Activated gamma-delta T cell treated with Interleukin-2 at 50 U/mL for 16 hours (primary cell): Measurements from ENCODE around the gene RSAD2.
"Not testable (repeated sequence)": the region's sequence is repeated elsewhere in the genome, so short reads cannot be mapped to it uniquely, and the experiment has no call there.

Experiments
- DNase-seq: peaks from one replicate; pipeline ENCODE4 v3.0.0-alpha.2; 2020

Gene RSAD2

GRCh38 chr2:6928452-6928851 is 50.9 kb downstream of the RSAD2 start:
- DNase-seq, result no peak

GRCh38 chr2:6929196-6929819 is 51.7 kb downstream of the RSAD2 start:
- no peak for DNase-seq

DNA sequence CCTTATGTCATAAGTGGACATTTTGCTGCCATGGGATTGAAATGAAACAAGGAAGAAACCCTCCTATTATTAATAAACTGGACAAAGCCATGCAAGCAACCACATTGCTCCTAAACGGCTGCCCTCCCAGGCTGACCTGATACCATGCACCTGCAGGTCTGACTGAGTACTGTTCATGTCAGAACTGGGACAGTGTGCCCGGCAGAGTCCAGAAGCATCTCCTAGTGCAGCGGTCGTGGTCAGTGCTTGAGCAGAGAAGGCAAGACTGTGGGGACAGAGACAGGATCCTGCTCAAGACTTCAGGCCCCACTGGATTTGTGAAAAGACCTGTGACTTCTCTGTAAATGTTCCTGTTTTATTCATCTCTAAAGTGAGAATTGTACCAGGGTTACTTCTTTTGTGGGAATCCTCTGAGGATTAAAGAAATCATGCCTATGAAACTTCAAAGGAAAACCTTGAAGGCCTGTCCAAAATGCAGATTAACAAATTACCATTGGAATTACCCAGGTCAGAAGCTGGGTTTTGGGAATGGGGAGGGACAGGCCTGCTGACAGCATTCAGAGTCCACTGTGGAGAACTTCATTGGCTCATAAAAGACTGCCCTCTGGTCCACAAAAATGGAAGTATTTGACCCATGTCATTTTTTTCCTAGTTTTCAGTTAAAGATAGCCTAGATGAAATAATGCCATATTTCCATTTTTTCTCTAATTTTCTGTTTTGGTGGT is 53.5 kb downstream of the RSAD2 start:
- no peak for DNase-seq

- no peak for DNase-seq
These were observed 54.2 kb downstream of the RSAD2 start for GRCh38 chr2:6931753-6932152.

DNA sequence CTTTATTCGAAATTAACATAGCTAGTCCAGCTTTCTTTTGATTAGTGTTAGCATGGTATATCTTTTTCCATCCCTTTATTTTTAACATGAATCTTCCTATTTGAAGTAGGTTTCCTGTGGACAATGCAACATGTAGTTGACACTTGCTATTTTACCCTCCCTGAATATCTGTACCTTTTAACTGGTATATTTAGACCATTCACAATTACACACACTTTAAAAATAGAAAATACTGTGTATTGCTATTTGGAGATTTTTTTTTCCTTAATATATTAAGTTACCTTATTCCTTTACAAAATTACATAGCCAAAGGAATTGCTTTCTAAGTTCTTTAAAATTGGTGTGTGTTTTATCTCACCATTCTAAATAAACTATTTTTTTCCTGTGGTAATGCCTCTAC is 54.6 kb downstream of the RSAD2 start:
- DNase-seq, result no peak

DNA sequence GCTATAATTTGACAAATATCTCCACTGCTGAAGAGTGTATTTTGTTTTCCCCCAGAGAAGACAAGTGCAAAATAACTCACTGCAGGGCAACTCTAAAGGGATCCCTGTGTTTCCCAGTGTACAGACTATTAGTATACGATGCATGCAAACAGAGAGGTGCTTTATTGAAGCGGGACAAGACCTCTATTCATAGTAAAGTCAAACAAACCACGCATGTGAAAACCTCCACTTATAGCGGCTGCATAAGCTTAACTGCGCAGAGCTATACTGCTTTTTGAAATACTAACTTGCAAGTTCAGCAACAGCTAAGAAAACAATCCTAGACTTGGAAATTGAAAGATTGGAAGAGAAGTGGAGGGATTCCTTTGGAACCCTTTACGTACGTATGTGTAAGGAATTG is 55.3 kb downstream of the RSAD2 start:
- DNase-seq, result no peak

GRCh38 chr2:6933911-6934310 is 56.3 kb downstream of the RSAD2 start:
- no peak for DNase-seq

DNA sequence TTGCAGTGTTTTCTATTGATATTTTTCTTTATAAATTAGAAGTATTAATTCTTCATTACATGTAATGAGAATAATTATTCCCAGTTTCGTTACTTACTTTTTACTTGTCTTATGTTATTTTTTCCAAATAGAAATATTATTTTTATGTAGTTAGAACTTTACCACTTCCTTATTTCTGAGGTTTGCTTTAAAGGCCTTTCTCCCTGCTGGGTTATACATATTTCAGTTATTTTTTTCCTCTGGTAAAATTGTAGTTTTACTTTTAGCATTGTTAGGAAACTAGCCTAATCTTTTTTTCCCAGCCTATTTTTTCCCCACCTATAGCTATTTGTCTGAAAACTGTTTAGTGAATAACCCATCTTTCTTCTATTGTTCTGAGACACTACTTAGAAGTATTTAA is 56.8 kb downstream of the RSAD2 start:
- DNase-seq, result no peak

- no peak for DNase-seq
These were observed 57.4 kb downstream of the RSAD2 start for GRCh38 chr2:6934758-6935651.

GRCh38 chr2:6935652-6936020 is 58.1 kb downstream of the RSAD2 start:
- DNase-seq, result not testable (repeated sequence)

DNA sequence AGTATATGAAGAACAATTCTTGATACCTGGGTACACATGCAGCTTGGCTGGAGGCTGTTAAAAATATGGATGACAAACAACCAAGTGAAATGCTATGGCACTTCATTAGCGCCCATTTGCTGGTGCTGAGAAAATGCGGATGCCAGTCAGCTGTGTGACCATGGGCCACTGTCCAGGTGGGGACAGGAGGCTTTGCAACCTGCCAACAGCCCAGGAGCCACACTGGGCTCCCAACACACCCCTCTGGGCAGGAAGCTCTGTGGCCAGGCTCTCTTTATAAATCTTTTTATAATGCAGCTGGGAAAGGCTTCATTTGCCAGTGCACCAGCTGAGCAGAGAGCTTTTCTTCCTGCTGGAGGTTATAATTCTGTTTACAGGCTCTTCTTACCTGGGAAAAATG is 59.6 kb downstream of the RSAD2 start:
- DNase-seq, result no peak

- no peak for DNase-seq
These were observed 60.0 kb downstream of the RSAD2 start for GRCh38 chr2:6937582-6937981.

GRCh38 chr2:6939071-6939470 is 61.5 kb downstream of the RSAD2 start:
- DNase-seq, result no peak

DNA sequence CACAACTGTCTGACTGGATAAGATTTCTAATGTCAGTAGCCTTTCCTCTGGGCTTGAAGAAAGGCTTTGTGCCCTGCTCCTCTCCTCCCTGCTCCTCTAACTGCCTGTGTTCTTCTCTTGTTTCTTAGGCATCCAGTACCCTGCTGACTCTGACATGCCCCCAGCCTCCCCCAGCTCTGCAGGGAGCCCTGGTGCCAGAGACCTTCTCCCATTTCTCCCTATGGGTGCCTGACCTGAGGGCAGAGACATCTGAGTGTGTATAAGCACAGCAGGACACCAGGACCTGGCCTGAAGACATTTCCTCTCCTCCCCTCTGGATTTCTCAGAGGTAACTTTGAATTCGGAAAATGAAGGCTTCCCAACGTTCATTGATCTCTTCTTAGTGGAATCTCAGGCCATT is 63.2 kb downstream of the RSAD2 start:
- DNase-seq, result no peak

DNA sequence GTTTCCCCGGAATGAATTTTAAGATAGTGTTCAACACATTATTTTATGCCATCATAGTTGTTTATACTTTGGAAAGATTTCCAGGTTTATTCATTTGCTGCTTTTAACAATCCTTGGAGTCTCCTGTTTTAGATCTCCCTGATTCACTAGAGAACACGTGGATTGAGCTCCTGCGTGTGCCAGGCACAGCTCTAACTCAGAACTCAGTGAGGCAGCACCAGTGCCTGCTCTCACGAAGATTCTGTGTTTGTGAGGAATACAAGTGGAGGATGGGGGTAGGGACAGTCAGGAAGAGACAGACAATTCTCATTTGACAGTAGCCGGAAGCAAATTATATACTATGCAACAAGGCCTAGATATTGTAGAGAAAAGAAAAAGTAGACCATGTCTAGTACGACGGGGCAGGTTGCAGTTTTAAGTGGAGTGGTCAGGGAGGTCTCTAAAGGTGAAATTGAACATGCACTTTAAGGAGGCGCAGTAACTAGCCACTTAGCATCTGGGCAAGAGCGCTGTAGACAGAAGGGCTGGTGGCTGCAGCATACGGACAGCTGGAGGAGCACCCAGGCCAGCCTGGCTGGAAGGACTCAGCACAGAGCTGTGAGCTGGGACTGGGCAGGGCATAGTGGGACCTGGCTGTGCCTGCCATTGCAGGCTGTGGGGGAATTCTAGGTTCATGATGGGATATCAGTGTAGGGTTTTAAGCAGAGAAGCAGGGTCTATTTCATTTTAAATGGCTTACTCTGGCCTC is 63.9 kb downstream of the RSAD2 start:
- no peak for DNase-seq

GRCh38 chr2:6942848-6943247 is 65.3 kb downstream of the RSAD2 start:
- no peak for DNase-seq

DNA sequence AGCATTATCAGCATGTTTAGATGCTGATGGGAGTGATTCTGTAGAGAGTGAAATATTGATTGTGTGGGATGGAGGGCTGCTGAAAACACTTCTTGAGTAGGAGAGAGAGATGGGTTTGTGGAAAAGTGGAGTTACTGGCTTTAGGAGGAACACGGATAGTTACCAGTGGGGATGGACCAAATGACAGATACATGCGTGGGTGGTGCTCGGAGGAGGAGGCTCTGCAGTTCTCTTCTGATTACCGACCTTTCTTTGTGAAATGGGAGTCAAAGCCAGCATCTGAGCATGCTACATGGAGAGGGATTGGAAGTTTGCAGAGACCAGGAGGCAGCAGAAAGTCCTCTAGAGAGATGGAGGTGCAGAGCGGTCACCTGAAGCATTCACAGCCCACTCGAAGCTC is 65.9 kb downstream of the RSAD2 start:
- DNase-seq, result no peak

GRCh38 chr2:6943971-6944370 is 66.4 kb downstream of the RSAD2 start:
- DNase-seq, result no peak

DNA sequence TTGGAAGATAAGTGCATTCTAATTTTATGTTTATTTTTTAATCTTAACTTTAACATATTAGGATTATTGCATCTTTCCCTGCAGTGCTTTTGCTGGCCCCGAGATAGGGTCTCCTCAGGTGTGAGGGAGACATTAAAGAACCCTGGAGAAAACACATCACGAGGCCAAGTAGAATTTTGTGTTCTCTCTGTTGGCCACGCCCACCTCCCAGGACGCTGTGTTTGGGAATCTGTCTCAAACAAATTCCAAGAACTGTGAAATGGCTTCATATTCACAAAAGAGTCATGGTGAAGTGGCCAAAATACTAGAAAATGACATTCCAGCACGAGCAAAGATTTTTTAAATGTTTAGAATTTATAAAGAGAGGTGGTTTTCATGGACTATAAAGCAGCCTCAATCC is 67.0 kb downstream of the RSAD2 start:
- DNase-seq, result no peak

GRCh38 chr2:6945087-6945813 is 67.7 kb downstream of the RSAD2 start:
- DNase-seq, result no peak

- DNase-seq, result no peak
These were observed 68.2 kb downstream of the RSAD2 start for GRCh38 chr2:6945821-6946220.

DNA sequence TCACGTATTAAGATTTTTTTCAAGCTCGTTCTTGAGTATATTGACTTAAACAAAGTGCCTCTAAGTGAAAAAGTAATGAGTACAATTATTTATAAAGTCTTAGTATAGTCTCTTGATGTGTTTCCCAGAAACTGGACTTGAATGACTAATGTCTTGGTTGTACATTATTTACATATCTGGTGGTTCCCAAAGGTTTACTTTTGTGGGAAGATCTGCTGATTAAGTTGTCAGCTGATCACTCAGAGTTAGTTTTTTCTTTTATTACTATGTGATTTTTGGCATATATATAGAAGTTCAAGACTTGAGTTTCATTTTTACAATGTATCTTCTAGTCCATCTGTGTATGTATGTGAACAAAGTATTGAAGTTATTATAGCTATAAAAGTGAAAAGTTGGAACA is 69.1 kb downstream of the RSAD2 start:
- no peak for DNase-seq
